Tibial nerve (tissue), 4 donors: ENCODE measurements around the gene NT5C1A. TPM values are rescaled to one million over a fixed set of nuclear protein-coding genes. Genes with fewer than 3 reads are reported as not detected.
A peak's percentile ranks its signal among the peaks of the same experiment; 100 is the strongest.

Source experiments
- DNase-seq, 2 donors: peaks; one replicate each; pipeline ENCODE4 v3.0.0-alpha.2; 2019; ENCODE audit warnings: low spot score in 2 of 2
- H3K27ac ChIP-seq, 4 donors: fragments of 200-600 bp; sonication (generic) in 3 of 4; one replicate each; pipeline ENCODE4 v1.5.1; 2017 to 2019; ENCODE audit warnings: mild to moderate bottlenecking in 1 of 4
- H3K27me3 ChIP-seq, 2 donors: fragments of 200-600 bp; sonication (generic) in 1 of 2; one replicate each; pipeline versions ENCODE4 v1.5.1 to v1.6.0; 2017 to 2019
- H3K36me3 ChIP-seq, 3 donors: fragments of 200-600 bp; sonication (generic); one replicate each; pipeline ENCODE4 v1.5.1; 2018 to 2019
- H3K4me1 ChIP-seq, 4 donors: fragments of 200-600 bp; sonication (generic) in 3 of 4; one replicate each; pipeline ENCODE4 v1.5.1; 2017 to 2019
- H3K4me3 ChIP-seq, 4 donors: fragments of 200-600 bp; sonication (generic) in 3 of 4; one replicate each; pipeline ENCODE4 v1.5.1; 2017 to 2019; ENCODE audit warnings: mild to moderate bottlenecking in 1 of 4, moderate library complexity in 1 of 4
- H3K9me3 ChIP-seq, 4 donors: fragments of 200-600 bp; sonication (generic) in 3 of 4; one replicate each; pipeline ENCODE4 v1.5.1; 2017 to 2019
- EP300 ChIP-seq, 2 donors: sonication (generic); formaldehyde crosslinking; IDR thresholded peaks; one replicate each; pipeline ENCODE4 v1.6.1; 2017; ENCODE audit warnings: antibody characterized with exemption in 2 of 2, mild to moderate bottlenecking in 1 of 2
- POLR2A ChIP-seq, 2 donors: fragments of 450-650 bp; IDR thresholded peaks; one replicate each; pipeline ENCODE4 v1.6.1; 2017; ENCODE audit warnings: antibody characterized with exemption in 2 of 2, mild to moderate bottlenecking in 2 of 2, moderate library complexity in 2 of 2
- WGBS, 2 donors: methylation state at CpG; one replicate each; pipeline ENCODE4 v1.1.5; 2018; 5-methylcytosine and 5-hydroxymethylcytosine counted together
- total RNA-seq, 4 donors: library from RNA; depleted of rRNA; stranded (reverse); fragments of >200 nt; gene quantifications; one replicate each; pipeline ENCODE4 v1.1.0, GENCODE V29; 2016
- TF ChIP-seq, protein P1 (sequence below), 5 experiments: fragments of 200-600 bp in 3 of 5; fragments of 450-650 bp in 2 of 5; sonication (generic) in 3 of 5; IDR thresholded peaks; one replicate each; pipeline ENCODE4 v1.5.1; 2016 to 2019; ENCODE audit warnings: antibody characterized with exemption in 5 of 5, mild to moderate bottlenecking in 3 of 5, moderate library complexity in 2 of 5

NT5C1A gene
- total RNA-seq, 4 donors from 2014 or later = 2.2 TPM; not detected in 3

DNA sequence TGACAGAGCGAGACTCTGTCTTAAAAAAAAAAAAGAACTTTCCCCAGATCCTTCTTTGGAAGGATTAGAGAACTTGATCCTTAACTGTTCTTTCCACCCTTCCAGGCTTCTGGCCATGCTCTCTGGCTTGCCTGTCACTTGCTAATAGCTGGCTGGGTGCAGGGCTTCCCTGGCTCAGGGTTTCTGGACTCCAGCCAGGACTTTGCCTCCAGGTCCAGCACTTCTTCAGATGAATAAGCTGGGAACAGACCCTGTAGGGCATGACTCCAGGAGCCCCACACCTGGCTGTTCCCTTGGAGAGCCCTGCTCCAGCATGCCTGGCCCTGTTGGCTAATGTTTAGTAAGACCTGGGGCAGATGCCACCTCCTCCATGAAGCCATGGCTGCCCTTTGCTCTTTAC lies 3.3 kb upstream of the NT5C1A start:
- peaks cover 0 to 20% (median 13%) of the 10 kb centered on the region in 4 donors for H3K4me1 ChIP-seq
- 73 to 86% methylated on average over 1 of the region's 1 CpG for WGBS, 2 donors
- DNase-seq = no peak
- no peaks in the 10 kb centered on the region for H3K36me3 ChIP-seq
- H3K9me3 ChIP-seq = no peaks in the 10 kb centered on the region
- H3K27ac ChIP-seq = no peak overlapping the region
- no peak overlapping the region for H3K4me3 ChIP-seq
- peaks cover 0 to 29% of the 10 kb centered on the region in 2 donors for H3K27me3 ChIP-seq
- TF ChIP-seq EP300 (IDR thresholded peaks at IDR 0.05) (no peak), POLR2A (IDR thresholded peaks at IDR 0.05) (no peak)
- TF ChIP-seq, protein P1, sequence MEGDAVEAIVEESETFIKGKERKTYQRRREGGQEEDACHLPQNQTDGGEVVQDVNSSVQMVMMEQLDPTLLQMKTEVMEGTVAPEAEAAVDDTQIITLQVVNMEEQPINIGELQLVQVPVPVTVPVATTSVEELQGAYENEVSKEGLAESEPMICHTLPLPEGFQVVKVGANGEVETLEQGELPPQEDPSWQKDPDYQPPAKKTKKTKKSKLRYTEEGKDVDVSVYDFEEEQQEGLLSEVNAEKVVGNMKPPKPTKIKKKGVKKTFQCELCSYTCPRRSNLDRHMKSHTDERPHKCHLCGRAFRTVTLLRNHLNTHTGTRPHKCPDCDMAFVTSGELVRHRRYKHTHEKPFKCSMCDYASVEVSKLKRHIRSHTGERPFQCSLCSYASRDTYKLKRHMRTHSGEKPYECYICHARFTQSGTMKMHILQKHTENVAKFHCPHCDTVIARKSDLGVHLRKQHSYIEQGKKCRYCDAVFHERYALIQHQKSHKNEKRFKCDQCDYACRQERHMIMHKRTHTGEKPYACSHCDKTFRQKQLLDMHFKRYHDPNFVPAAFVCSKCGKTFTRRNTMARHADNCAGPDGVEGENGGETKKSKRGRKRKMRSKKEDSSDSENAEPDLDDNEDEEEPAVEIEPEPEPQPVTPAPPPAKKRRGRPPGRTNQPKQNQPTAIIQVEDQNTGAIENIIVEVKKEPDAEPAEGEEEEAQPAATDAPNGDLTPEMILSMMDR (IDR thresholded peaks at IDR 0.05) = no peak

DNA sequence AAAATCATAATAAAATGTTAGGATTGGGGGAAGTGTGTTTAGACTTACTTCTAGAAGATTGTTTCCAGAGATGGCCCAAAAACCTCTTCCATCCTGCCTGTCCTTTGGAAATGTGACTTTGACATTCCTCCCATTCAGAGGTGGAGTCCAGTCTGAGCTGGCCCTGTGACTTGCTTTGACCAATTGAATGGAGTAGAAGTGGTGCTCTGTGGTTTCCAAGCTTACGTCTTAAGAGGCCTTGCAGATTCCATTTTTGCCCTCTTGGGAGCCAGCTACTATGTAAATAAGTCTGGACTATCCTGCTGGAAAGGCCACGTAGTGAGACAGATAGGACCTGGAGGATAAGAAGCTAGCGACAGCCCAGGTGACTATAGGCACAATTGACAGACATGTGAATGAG lies 1.3 kb upstream of the NT5C1A start:
- Histone ChIP-seq H3K27ac (no peak overlapping the region), H3K36me3 (no peaks in the 10 kb centered on the region), H3K4me3 (no peak overlapping the region), H3K9me3 (no peaks in the 10 kb centered on the region), H3K27me3 (peaks cover 0 to 37% of the 10 kb centered on the region in 2 donors), H3K4me1 (peaks cover 0 to 20% (median 13%) of the 10 kb centered on the region in 4 donors)
- WGBS, 2 donors = 89 to 97% methylated on average over 3 of the region's 3 CpGs
- TF ChIP-seq EP300 (IDR thresholded peaks at IDR 0.05) (no peak), POLR2A (IDR thresholded peaks at IDR 0.05) (no peak)
- TF ChIP-seq, protein P1 (IDR thresholded peaks at IDR 0.05) = no peak
- no peak for DNase-seq

DNA sequence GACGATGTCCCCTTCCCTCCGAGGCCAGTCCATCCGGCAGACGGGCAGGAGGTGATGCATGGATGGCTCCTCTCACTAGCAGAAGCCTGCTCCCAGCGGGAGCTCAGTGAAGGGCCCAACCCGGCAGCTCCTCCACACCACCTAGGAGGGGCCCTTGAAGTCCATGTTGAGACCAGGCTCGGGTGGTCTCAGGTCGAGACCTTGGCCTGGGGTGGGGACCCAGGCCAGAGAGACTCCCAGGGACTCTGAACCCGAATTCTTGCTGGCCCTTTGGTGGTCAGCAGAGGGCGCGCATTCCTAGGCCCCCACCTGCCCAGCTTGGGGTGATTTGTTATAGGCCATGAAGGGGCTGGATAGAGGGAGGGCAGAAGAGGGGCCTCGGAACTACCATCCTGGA lies 642 bp upstream of the NT5C1A start:
- Histone ChIP-seq H3K4me3 (peak overlapping the region in 1 of 4 donors; percentile 58), H3K36me3 (no peaks in the 10 kb centered on the region), H3K27me3 (peaks cover 0 to 37% of the 10 kb centered on the region in 2 donors), H3K4me1 (peaks cover 0 to 20% (median 13%) of the 10 kb centered on the region in 4 donors), H3K9me3 (no peaks in the 10 kb centered on the region), H3K27ac (no peak overlapping the region)
- 13 to 26% methylated on average over 11 to 12 of the region's 12 CpGs for WGBS, 2 donors
- no peak for DNase-seq
- no peak for TF ChIP-seq EP300 (IDR thresholded peaks at IDR 0.05)
- TF ChIP-seq, protein P1 (IDR thresholded peaks at IDR 0.05) = peak in 2 of 5 experiments; percentile 23 to 26

DNA sequence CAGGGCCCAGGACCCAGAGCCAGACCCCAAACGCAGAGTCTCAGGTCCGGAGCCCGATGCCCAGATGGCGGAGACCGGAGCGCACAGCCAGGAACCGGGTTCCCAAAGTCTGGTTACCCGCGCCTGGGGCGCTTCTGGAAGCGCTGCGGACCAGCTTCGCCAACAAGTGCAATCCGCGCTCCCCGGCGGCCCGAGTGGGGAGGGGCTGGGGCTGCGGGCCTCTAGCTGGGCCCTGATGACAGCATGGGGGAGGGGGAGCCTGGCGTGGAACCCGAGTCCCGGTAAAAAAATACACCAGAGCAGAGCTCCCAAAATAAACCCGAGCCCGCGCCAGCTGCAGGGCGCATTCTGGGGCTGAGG lies 494 bp downstream of the NT5C1A start:
- Histone ChIP-seq H3K27me3 (peaks cover 0 to 37% of the 10 kb centered on the region in 2 donors), H3K27ac (no peak overlapping the region), H3K36me3 (no peaks in the 10 kb centered on the region), H3K4me1 (peaks cover 0 to 20% (median 13%) of the 10 kb centered on the region in 4 donors), H3K4me3 (peak overlapping the region; percentile 28 to 58 (median 43)), H3K9me3 (no peaks in the 10 kb centered on the region)
- TF ChIP-seq EP300 (IDR thresholded peaks at IDR 0.05) = no peak
- TF ChIP-seq, protein P1 (IDR thresholded peaks at IDR 0.05) = no peak
- no peak for TF ChIP-seq POLR2A (IDR thresholded peaks at IDR 0.05)
- 0 to 8% methylated on average over 1 to 13 of the region's 26 CpGs for WGBS, 2 donors
- peak in 1 of 2 donors; percentile 8 for DNase-seq

DNA sequence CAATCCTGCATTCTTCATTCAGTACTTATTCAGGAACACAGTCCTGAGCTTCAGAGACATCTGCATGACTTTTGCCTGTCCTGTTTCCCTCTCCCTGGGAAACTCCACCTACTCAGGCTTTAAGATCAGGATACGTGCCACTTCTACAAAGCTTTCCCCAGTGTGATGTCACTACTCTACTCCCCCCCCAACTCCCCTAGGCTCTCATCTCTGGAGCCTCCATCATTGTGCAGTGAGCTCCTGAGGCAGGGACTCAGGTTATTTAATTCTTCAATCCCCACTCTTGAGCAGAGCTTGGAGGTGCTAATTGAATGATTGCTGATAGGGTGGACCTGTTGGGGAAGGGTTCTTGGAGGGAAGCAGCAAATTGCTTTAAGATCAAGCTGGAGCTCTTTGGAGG lies 1.2 kb downstream of the NT5C1A start:
- Histone ChIP-seq H3K9me3 (no peaks in the 10 kb centered on the region), H3K27me3 (peaks cover 0 to 37% of the 10 kb centered on the region in 2 donors), H3K4me1 (peaks cover 0 to 20% (median 13%) of the 10 kb centered on the region in 4 donors), H3K27ac (no peak overlapping the region), H3K36me3 (no peaks in the 10 kb centered on the region), H3K4me3 (no peak overlapping the region)
- 45 to 48% methylated on average over 1 of the region's 1 CpG for WGBS, 2 donors
- TF ChIP-seq EP300 (IDR thresholded peaks at IDR 0.05) (no peak), POLR2A (IDR thresholded peaks at IDR 0.05) (no peak)
- TF ChIP-seq, protein P1 (IDR thresholded peaks at IDR 0.05) = no peak
- no peak for DNase-seq
